ENCODE measurements around the gene ARSB. TPM values are rescaled to one million over a fixed set of nuclear protein-coding genes. Genes with fewer than 3 reads are reported as not detected.

ARSB gene
- total and polyA plus RNA-seq, 9 of the 15 experiments (the other 6 are each of a cell fraction or from before 2014, with no cell fraction given), result 0.52 to 4.6 (median 2.4) TPM

DNA sequence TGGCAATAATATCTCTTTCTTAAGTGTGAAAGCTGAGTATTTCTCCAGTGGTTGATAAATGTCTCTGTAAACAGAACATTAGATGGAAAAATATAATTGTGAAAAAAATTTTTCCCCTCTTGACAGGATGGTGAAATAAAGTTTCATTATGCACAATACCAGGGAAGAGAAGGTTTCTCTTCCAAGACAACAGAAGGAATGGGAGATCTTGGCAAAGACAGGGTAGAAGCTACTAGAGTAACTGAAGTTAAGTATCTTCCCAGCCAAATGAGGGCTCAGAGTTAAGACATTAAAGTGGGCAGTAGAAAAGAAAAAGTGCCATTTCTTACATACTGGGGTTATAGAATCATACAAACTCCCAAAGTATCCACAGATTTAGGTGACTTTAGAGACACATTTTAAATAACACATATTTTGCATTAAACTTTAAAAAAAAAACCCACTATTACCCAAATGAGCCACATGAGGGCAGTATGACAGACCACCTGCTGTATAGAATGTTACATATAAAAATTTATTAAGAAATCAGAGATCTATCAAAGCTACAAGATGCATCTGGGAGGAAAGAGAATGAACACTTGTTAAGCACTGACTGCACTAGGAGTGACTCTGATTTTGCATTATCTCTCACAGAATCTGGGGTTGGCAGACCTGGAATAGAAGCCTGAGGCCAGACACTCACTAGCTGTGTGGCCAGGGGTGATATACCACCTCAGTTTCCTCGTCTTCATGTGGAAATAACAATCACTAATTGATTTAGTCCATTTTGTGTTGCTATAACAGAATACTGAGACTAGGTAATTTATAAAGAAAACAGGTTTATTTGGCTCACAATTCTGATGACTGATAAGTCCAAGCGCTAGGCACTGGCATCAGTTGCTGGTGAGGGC, 98.5 kb downstream of the ARSB start (continued):
- TF ChIP-seq, protein P1, sequence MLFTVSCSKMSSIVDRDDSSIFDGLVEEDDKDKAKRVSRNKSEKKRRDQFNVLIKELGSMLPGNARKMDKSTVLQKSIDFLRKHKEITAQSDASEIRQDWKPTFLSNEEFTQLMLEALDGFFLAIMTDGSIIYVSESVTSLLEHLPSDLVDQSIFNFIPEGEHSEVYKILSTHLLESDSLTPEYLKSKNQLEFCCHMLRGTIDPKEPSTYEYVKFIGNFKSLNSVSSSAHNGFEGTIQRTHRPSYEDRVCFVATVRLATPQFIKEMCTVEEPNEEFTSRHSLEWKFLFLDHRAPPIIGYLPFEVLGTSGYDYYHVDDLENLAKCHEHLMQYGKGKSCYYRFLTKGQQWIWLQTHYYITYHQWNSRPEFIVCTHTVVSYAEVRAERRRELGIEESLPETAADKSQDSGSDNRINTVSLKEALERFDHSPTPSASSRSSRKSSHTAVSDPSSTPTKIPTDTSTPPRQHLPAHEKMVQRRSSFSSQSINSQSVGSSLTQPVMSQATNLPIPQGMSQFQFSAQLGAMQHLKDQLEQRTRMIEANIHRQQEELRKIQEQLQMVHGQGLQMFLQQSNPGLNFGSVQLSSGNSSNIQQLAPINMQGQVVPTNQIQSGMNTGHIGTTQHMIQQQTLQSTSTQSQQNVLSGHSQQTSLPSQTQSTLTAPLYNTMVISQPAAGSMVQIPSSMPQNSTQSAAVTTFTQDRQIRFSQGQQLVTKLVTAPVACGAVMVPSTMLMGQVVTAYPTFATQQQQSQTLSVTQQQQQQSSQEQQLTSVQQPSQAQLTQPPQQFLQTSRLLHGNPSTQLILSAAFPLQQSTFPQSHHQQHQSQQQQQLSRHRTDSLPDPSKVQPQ (CRISPR knock-in tag; IDR thresholded peaks at IDR 0.05; ENCODE audit: borderline replicate concordance), result no peak
- TF ChIP-seq ZNF586 (CRISPR knock-in tag; conservative IDR thresholded peaks at IDR 0.05), result no peak
- no peak for TF ChIP-seq ZC3H8 (IDR thresholded peaks at IDR 0.05)
- TF ChIP-seq E2F1 (CRISPR knock-in tag; IDR thresholded peaks at IDR 0.05), result no peak
- TF ChIP-seq BDP1 (IDR thresholded peaks at IDR 0.05; ENCODE audit: insufficient read depth, insufficient read length), result no peak
- TF ChIP-seq HMG20A (CRISPR knock-in tag; conservative IDR thresholded peaks at IDR 0.05), result no peak

Data from K562 (cell line).